Limb (tissue), 2 donors: ENCODE data around the gene TAP2.
"Not testable (repeated sequence)": the region's sequence is repeated elsewhere in the genome, so short reads cannot be mapped to it uniquely, and the experiment has no call there.

Experiments
- DNase-seq, 2 donors: peaks; one replicate each; pipeline ENCODE4 v3.0.0-alpha.2; 2016; ENCODE audit errors: extremely low spot score in 2 of 2

Gene TAP2

DNA sequence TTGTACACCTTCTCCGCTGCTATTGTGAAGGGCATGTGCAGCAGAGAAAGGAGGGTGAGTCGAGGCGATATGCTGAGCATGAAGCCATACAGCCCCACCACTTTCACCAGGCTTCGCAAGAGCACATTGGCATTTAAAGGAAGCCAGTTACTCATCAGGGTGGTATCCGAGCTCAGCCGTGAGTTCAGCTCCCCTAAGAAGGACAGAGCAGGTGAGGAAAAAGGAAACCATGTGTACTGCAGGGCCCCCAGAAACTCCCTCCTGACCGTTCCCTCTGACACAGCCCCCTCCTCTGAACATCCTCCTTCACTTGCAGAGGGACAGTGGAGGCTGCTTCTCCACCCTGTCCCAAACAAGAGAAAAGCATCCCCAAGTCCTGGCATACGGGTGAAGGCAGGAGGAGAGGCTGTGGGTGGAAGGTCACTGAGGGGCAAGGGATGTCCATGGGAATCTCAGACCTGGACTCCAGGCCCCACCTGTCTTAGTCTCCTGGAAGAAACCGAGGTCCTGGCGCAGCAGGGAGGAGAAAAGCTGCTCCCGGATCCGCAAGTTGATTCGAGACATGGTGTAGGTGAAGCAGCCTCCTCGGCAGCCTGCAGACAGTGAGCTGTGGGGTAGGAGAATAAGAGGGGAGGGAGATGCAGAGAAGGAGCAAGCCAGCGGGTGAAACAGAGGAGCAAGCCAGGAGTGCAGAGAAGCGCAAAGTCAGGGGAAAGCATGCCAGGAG, 3.2 kb downstream of the TAP2 start:
- DNase-seq: no peak

DNA sequence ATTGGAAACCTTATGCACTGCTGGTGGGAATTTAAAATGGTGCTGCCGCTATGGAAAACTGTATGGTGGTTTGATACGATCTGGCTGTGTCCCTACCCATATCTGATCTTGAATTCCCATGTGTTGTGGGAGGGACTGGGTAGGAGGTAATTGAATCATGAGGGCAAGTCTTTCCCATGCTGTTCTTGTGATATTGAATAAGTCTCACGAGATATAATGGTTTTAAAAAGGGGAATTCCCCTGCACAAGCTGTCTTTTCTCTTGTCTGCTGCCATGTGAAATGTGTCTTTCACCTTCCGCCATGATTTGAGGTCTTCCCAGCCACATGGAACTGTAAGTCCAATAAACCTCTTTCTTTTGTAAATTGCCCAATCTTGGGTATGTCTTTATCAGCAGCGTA, 4.9 kb downstream of the TAP2 start:
- DNase-seq: no peak

DNA sequence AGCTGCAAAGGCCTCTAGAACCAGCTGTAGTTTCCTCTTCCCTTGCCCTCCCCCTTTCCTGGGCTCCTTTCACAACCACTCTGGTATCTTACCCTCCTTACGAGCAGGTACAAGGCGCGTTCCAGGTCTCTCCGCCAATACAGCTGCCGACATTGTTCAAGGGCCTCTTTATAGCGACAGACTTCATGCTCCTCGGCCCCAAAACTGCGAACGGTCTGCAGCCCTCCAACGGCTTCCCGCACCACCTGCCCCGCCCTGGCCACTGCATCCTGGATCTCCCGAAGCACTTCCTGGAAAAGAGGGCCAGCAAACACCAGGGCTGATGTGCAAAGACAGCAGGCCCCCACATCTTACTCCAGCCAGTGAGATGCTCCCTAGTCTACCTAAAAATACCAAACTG, 6.0 kb downstream of the TAP2 start:
- DNase-seq: no peak

DNA sequence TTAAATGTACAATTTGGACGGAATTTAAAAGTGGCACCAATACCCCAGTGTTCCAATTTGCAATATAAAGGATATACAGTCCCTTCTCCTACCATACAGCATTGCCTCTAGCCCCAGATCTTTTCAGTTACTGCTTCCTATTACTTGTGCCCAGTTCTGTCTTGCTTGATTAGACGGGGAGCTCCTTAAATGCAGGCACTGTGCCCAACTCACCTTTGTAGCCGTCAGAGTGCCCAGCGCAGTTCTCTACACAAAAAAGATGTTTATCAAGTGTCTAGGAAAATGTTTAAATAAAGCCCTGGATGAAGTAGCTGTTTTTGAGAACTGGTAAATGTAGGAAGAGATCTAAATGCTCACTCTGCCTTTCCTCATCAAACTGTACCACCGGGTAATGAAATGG, 7.6 kb downstream of the TAP2 start:
- no peak for DNase-seq

DNA sequence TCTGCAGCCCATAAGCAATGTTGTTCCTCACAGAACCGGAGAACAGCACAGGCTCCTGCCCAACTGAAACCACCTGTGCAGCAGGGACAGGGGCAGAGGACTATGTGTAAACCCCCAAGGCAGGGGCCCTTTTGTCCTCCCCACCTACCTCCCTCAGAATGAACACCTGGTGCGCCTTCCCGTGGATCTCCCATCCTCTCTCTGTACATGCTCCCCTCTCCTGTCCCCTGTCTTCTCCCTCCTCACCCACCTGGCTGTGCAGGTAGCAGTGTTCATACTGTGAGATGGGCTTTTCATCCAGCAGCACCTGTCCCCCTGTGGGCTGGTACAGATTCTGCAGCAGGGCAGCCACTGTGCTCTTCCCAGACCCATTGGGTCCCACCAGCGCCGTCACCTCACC, 8.5 kb downstream of the TAP2 start:
- DNase-seq: no peak

DNA sequence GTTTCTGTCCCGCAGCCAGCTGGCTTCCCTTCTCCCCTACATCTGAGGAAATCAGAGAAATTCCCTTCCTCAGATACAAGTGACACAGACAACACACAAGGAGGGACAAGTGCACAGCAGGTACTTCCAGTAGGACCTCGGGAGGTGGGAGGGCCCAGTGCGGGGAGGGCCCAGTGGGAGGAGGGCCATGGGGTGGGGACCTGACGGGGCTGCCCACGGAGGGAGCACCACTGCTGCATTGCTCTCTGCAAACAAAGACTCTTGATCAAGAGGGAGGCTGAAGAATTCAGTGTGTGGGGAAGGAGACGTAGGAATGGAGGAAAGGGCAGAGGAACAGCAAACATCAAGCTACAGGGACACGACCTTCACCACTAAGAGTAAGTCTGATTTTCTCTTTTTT, 9.0 kb downstream of the TAP2 start:
- DNase-seq: no peak

DNA sequence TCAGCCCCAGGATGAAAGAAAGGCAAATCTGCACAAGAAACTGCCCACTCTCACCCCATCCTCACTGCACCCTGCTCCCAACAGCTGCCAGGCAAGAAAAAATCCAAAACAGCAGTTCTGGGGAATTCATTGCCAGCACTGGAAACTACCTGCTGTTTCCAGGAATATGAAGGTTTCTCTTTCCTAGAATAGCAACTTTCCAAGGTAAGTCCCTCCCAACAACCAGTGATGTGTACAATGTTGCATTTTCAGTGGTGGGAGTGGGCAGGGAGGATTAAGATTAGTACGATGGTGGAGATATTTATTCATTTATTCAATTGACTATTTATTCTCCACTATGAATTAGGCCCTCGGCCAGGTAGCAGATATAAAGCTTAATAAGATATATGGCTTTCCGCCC, 11.5 kb downstream of the TAP2 start:
- DNase-seq: no peak

DNA sequence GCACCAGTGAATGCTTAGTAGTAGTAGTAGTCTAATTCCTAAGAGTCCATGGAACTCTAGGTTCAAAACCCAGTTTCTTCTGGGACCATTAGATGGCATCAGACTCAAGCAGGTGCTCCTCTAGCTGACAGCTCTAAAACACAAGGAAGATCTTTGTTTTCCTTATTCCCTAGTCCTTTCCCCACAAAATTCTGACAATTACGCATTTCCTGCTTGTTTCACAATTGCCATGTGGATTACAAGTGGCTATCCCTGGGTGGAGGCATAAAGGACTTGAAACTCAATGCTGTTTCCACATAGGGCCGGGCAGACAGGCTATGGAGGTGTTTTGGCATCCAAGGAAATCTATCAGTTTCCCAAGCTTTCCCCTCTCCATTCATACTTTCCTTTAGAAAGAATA, 12.6 kb downstream of the TAP2 start:
- DNase-seq: peak in 1 of 2 donors; percentile 13

DNA sequence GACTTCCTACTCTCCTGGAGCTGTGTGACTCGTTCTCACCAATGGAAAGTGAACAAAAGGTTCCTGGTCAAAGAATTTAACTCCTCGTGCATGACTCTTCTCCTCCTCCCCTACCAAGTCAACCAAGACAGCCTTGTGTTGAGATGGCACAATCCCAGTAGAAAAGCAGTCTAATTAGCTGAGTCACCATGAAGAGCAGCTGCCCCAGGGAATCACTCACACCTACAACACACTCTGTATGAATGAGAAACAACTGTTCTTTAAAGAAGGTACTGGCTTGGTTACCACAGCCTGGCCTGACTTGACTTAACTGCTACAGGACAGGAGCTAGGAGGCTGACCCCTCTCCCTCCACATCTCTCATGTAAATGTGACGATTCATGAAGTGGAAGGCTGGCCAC, 18.8 kb downstream of the TAP2 start:
- DNase-seq: no peak

DNA sequence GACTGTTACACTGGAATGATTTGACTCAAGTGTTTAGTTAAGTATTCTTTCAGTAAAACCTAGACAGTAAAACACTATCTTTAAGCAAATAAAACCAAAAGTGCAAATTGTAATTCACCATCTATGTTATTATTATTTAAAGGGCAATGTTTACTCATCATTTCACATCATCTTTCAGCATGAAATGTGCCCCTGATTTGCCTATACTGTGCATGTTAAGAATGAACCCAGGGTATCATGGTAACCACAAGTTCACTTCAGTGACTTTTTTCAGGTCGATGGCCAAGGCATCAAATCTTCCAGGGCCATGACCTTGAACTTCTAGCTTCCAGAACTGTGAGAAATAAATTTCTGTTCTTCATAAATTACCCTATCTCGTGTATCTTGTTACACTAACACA, 19.7 kb downstream of the TAP2 start:
- DNase-seq: no peak

DNA sequence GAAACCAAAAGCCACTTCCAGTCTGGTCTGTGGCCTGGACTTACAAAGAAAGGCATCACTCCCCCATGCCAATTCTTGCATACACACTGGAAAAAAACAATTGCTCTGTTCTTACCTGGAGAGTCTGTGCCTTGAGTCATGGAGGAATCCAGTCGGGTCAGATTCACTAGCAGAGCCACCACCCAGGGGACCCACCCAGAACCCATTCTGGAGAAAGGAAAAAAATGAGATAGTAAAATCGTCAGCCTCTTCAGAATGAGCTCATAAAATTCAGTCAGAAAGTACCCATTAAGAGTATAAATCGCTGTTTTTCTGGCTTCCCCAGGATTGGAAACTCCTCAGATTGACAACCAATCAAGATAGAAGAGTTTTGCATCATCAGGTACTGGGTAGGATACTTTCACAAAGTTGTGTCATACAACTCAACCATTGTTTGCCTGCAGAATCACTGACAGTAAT, 21.8 kb downstream of the TAP2 start, which contains the start of gene HLA-DOB:
Gene HLA-DOB, minus strand, starts transcription at position 257 of the 459 bp plus-strand sequence. Its CDS starts 51 bp downstream, at position 206.
- DNase-seq: no peak

DNA sequence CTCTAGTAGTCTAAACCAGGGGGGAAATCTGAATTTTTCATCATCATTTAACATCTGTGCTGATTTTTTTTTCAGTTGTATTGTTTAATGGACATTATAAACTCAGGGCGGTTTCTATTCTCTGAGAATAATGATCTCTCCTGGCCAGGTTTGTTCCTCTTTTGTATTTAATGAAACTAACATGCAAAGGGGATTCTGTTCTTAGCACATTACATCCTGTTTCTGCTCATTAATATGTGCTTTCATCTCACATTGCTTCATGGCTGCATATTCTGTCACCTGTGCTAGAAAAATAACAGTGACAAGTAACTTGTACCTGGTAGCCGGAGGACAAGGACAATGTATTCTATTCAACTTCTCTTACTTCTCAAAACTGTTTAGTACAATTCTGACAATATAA, 22.5 kb downstream of the TAP2 start:
- DNase-seq: no peak

DNA sequence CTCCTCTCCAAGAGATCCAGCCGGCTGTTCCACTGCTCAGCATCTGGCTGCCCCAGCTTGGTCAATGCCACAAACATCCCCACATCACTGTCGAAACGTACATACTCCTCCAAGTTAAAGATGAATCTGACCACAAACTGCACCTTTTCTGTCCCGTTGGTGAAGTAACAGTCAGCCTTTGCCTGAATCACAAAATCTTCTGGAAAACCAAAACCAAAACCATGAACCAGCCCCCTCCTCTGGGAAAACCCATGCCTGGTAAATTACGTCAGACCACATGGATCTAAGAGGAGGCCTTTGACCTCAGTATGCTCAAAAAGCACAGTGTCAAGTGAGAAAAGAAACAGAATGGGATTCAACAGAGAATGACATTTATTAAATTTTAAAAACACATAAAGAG, 23.4 kb downstream of the TAP2 start:
- DNase-seq: no peak

DNA sequence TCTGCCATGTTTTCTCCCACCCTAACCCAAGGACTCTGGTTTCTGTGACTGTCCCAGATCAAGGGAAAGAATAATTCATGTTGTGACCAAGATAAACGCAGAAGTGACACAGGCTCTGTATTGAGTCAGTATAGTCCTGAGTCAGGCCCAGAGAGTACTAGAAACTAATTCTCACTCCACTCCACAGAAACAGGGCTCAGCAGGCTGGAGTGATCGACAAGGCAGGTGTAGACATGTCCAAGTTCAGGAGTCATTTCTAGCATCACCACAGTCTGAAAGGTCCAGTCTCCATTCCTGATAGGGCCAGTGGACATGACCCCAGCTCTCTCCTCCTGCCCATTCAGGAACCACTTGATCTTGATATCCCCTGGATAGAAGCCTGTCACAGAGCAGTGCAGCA, 24.4 kb downstream of the TAP2 start:
- no peak for DNase-seq

DNA sequence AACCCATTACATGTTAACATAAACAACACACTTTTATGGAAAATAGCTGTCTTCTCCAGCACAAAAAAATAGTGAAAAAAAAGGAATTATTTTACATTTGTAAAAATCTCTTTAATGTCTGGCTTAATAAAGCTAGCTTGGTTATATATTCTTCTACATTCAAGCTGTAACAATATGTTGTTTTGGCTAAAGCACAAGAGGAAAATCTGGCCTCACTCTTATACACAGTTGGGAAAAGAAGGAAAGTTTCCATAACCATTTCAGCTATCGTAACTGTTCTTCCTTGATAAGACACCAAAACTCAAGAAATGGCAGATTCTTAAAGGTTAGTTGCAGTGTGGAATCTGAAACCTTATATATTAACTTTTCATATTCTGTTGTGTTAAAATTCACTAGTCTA, 29.4 kb downstream of the TAP2 start:
- DNase-seq: no peak

DNA sequence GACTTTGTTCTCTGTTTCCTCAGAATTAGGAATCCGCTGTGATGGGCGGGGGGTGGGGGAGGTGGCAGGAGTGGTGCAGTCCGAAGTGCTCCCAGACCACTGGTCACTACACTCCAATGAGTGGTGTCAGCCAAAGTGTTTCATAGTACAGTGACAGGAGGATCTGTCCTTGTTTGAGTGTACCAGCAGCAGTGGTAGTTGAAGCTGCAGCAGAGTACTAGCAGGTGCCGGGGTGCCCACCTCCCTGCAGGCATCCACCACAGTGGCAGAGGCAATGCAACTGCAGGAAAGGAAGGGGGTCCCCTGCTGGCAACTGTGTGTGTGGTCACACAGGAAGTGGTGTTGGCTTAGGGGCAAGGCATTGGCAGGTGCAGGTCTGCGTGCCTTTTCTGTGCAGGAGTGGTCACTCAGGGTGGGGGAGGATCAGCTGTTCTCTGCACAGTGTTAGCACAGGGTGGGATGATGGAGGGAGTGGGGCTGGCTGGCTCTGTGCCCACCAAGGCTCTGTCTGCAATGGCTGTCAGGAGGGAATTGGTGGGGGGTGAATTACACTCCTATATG, 31.4 kb downstream of the TAP2 start:
- DNase-seq: no peak

DNA sequence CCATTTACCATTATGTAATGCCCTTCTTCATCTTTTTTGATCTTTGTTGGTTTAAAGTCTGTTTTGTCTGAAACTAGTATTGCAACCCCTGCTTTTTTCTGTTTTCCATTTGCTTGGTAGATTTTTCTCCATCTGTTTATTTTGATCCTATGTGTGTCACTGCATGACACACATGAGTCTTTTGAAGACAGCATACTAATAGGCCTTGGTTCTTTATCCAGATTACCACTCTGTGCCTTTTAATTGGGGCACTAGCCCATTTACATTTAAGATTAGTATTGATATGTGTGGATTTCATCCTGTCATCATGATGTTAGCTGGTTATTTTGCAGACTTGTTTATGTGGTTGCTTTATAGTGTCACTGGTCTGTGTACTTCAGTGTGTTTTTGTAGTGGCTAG, 33.1 kb downstream of the TAP2 start:
- not testable (repeated sequence) for DNase-seq

DNA sequence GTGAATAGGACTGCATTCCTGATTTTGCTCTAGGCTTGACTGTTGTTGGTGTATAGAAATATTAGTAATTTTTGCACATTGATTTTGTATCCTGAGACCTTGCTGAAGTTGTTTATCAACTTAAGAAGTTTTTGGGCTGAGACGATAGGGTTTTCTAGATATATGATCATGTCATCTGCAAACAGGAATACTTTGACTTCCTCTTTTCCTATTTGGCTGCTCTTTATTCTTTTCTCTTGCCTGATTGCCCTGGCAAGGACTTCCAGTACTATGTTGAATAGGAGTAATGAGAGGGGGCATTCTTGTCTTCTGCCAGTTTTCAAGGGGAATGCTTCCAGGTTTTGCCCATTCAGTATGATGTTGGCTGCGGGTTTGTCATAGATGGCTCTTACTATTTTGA, 35.1 kb downstream of the TAP2 start:
- DNase-seq: no peak

DNA sequence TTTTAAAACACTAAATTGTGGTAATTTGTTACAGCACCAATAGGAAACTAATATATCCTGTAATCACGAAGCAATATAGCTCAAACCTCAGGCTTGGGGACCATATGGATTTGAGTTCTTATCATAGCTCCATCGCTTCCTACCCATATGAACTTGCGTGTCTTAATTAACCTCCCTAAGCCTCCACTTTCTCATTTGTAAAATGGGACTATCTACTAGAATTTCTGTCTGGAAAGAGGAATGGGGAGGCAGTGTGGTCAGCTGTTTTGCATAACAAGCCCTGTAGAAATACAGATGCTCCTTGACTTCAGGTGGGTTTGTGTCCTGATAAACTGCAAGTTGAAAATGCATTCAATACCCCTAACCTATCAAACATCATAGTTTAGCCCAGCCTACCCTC, 38.8 kb downstream of the TAP2 start:
- no peak for DNase-seq

DNA sequence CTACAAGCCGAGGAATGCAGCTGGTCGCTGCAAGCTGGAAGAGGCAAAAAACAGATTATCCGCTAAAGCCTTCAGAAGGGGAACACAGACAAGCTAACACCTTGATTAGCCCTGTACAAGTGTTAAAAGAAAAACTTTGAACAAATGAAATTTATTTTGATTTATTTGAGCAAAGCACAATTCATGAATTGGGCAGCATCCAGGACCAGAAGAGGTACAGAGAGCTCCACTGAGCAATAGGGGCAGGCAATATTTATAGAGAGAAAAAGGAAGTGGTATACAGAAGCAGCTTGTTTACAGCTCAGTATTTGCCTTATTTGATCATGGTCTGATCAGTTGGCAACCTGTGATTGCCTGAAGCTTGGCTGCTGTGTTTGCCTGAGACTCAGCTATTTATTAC, 39.4 kb downstream of the TAP2 start:
- DNase-seq: no peak

DNA sequence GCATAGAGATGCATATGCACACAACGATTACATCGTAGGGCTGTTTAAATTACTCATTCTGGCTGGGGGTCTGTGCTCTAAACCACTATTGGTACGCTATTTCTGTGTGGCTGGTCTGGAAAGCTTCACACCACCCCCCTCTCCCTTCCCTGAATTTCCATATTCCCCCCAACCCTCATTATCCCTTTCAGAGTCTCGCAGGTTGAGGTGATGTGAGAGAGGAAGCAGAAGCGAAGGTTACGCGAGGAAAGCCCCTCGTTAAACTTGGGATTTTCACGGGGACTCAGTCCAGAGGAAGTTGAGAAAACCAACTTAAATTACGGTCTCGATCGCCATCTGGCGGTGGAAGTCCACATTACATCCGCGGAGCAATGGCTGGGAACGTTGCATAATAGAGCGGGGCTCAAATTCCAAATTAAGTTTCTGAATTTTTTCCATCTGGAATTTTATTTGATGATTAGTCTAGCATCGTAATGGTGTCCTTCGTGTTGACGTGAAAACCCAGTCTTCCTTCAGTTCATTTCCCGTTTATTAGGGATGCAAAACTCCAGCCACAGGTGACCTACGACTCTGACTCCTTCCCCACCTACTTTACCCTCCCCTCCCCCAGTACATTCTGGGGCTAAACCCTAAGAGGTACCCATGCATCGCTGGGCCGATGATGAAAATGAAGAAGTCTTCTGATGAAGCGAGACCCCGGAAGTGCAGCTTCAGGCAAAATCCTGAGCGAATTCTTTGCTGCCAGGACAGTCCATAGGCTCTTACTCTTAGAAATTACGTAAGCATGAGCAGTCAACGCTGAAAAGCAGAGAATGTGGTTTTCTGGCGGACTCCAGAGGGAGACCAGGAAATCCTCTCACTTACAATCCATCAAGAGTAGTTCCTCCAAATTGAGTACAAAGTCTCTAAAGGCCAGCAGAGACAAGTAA, 41.4 kb downstream of the TAP2 start:
- DNase-seq: peak; percentile 79 to 85

DNA sequence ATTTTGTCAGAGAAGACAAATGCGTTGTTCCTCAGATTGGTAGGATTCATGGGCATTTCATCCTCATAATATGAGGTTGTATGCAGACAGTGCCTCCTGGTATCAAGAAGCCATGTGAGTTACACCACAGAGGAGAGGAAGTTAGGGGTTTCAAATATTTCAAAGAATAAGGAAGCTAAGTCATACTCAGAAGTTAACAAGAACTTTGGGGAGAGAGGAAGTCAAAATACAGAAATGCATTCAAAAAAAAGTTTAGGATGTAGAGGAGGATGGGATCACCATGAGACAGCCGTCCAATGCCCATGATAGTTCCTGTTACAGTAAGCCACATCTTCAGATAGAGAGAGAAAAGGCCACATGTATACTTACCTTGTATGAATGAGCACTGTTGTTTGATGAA, 44.0 kb downstream of the TAP2 start:
- no peak for DNase-seq
